HG03565 (cell line): ENCODE measurements around the gene MINDY2.

Experiments used
- ATAC-seq: cut with Tn5 transposase; IDR thresholded peaks from one replicate; pipeline ENCODE4 v1.9.1; 2021; ENCODE audit warnings: mild to moderate bottlenecking, moderate library complexity; ENCODE audit not compliant: unreplicated experiment

Gene MINDY2, protein sequence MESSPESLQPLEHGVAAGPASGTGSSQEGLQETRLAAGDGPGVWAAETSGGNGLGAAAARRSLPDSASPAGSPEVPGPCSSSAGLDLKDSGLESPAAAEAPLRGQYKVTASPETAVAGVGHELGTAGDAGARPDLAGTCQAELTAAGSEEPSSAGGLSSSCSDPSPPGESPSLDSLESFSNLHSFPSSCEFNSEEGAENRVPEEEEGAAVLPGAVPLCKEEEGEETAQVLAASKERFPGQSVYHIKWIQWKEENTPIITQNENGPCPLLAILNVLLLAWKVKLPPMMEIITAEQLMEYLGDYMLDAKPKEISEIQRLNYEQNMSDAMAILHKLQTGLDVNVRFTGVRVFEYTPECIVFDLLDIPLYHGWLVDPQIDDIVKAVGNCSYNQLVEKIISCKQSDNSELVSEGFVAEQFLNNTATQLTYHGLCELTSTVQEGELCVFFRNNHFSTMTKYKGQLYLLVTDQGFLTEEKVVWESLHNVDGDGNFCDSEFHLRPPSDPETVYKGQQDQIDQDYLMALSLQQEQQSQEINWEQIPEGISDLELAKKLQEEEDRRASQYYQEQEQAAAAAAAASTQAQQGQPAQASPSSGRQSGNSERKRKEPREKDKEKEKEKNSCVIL

DNA sequence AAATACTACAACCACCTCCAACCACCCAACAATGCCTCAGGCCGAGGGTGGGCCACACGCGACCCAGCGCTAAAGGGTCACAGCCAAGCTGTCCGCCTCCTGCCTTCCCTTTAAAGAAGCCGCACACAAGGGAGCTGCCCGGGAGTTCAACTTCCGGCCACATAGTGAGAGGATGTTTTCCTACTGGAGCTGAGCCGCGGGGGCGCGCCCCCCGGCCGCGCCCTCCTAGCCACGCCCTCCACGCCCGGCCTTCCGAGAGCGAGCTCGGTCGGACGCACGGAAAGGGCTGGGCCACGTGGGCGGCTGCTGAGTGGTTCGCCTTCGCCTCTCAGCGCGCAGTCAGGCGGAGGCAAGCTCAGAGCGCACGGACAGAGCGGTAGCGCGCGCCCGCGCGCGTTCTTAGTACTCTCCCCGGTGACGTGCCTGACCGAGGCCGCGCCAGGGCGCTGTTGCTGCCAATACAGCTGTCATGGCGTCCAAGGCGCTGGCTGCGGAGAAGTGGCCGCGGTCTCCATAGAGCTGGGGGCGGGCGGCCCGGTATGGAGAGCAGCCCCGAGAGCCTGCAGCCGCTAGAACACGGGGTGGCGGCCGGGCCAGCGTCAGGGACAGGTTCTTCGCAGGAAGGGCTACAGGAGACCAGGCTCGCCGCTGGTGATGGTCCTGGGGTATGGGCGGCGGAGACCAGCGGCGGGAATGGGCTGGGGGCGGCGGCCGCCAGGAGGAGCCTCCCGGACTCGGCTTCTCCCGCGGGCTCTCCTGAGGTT, at the start of gene MINDY2:
TSS of gene MINDY2 (plus strand) at position 446 of the 764 bp plus-strand sequence. CDS start at position 540, 94 bp downstream.
- ATAC-seq, result peak; percentile 88

DNA sequence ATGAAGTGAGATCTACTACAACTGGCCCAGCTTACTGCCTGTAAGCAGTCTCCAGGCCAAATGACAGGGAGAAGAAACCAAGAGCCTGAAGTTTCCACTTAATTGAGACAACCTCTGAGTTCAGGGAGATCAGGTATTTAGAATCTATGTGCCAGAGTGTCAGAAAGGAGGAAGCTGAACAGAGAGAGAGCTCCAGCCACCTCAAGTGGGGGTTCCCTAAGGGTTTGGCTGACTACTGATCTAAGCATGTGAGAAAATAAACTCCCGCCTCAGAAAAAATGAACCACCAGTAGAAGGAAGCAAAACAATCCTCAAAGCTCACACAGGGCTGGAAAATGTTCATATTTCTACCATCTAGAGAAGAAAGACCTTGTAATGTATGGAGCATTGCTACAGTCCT, 46.6 kb upstream of the MINDY2 start:
- ATAC-seq, result peak; percentile 77

DNA sequence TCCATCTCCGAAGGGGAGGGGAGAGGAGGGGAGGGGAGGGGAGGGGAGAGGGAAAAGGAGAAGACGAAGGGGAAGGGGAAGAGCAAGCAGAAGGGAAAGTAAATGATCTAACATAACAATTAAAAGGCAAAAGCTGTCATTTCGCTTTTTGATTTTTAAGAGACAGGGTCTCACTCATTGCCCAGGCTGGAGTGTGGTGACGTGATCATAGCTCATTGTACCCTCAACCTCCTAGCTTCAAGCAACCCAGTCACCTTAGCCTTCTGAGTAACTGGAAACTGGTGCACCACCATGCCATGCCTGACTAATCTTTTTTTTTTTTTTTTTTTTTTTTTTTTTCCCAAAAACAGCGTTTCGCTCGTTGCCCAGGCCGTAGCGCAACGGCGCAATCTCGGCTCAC, 44.2 kb upstream of the MINDY2 start:
- no peak for ATAC-seq

DNA sequence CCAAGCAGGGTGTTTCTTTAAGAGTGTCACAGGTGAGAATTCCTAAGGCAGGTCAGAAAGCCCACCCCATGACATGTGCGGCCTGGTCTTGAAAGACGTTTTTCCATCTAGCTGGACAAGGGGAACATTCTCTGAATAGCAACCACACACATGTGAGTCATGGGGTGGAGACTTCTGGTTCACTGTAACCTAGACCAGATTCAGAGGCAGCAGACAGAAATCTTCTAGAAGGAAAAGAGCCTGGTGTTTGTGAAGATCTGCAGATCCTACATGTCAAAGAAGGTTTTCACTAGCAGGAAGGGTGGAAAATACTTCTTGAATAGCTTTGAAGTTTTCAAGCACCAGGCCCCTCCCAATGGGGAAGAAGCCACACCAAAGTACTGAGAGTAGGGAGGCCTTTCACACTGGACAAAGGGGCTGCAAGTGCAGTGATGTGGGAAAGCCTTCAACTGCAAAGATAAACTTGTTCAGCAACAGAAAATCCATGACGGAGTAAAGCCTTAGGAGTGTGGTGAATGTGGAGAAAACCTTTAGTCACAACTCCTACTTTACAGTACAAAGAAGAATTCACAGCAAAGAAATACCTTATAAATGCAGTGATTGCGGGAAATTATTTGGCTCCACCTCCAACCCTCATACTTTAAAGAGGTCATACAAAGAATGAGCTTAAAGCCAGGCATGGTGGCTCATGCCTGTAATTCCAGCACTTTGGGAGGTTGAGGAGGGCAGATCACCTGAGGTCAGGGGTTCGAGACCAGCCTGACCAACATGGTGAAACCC, 39.2 kb upstream of the MINDY2 start:
- ATAC-seq, result no peak

DNA sequence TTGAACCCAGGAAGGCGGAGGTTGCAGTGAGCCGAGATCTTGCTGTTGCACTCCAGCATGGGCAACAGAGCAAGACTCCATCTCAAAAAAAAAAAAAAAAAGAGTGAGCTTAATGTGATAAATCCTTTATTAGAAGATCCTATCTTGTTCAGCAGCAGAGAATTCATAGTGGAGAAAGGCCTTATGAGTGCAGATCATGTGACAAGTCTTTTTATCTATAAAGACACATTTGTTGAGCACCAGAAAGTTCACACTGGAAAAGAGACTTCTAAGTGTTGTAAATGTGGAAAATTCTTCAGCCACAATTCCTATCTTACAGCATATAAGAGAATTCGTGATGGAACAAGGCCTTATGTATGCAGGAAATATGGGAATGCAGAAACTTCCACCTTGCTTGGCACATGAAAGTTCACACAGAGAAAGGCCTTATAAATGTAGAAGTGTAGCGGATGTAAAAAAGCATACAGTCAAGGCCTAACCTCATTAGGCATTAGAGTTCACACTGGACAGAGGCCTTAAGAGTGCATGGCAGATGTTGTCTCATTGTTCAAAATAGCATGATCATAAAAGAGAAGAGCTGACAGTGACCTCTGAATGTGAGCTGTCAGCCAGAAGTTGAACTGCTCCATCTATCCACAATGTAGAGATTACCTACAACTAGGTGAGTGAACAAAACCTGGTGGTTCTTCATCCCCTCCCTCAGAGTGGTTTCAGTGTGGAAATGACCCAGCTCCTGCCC, 38.3 kb upstream of the MINDY2 start:
- no peak for ATAC-seq

DNA sequence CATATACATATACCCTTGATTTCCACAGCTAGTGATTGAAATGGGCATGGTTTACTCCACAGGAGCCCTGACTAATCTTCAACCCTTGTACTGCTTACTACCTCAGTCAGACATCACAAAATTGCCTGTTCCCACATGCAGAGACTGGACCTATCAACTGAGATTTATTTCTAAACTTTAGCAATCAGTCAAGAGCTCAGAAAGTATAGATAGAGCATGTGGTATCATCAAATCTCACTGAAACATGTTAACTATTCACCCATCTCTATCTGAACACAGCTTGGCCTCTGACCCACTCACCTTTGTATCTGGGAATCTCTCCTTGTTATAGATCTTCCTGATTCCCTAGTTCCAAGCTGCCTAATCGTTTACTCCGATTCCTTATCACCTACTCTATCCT, 36.2 kb upstream of the MINDY2 start:
- ATAC-seq, result no peak

DNA sequence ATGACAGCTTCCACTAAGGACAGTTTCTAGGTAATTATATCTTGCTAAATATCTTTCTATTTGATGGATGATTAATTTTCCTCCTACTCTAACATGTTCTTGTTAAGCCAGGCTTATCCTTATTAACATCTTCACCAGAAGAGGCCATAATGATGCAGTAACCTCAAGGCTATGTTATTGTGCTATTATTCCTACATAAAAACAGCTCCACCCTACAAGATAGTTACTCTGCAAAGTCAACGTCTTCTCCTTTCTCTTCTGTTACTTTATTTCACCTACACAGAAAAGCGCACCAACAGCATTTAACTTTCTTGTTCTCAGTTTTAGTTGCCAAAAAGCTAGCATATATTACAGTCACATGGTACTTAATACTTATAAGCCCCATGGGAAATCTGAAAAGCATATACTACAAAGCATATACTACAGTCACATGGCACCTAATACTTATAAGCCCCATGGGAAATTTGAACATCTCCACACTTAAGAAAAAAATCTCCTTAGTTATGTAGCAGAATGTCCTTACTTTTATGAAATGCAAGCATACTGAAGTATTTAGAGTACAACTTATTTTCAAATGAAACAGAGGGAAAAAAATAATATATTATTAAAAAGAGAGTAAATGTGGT, 35.0 kb upstream of the MINDY2 start:
- no peak for ATAC-seq

DNA sequence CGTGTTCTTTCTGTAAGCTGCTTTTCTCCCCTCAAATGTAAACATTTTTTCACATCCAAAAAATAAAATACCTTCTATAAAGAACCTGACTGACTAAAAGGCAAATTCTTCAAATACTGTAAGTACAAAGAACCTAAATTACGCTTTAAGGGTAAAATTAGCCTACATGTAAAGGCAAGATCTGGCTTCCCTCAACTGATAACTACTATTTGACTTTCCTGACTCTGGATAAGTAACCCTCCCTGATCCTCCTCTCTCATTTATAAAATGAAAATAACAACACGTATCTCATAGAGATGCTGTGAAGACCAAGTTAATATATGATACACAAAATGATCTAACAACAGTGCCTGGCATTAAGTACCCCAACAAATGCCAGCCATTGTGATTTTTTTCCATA, 33.8 kb upstream of the MINDY2 start:
- no peak for ATAC-seq

DNA sequence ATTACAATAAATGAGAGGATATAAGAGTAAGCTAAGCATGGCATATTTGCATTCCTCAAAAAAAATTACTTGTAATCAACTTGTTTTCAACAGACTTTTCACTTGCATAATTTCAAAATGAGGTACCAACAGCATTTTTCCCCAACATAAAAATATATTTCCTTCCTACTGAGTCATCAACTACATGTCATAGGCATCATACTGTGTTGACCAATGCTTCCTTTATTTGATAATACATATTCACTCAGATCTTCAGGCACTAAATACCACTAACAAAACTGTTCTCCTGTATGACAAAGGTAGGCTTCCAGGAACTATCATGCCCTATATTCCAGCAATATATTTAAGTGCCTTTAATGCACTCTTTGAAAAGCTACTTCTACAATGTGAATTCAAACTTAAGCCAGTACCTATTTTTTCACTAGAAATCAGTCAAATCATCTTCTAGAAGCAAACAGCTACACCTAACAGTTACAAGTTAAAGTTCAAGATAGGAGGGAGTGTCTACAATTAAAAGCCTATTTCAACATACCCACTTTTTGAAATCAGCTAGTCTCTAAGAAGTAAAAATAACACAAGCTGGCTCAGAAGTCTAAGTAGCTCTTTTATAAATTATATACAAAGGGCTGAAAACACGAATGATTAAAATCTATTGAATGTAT, 32.9 kb upstream of the MINDY2 start:
- ATAC-seq, result no peak

DNA sequence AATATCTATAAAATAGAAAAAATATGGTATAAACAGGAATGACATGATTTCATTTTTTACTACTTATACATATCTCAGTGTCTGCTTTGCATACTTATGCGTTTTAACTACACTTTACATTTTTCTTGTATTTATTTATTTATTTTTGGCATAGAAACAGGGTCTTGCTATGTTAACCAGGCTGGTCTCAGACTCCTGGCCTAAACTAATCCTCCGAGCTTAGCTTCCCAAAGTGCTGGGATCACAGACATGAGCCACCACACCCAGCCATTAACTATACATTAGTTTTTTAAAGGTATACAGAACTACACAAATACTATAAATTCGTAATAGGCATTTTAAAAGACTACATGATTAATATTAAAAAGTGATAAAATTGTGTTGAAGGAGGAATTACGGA, 30.7 kb upstream of the MINDY2 start:
- ATAC-seq, result no peak

DNA sequence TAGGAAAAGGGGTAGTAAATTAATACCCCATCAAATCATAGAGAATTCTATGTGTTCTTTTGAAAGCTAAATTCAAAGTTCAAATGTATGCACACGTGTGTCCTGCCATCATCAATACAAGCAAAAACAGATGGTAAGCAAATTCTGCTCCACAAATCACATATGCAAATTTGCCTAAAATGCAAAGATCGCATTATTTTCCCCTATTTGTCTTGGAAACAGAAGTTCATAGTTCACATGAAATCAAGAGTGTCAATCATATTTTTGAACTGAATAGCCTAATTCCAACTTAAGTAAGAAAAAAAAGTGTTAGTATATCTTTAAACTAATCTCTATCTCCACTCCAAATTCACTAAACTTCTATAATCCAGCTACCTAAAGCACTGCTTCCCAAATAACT, 30.1 kb upstream of the MINDY2 start:
- ATAC-seq, result no peak

DNA sequence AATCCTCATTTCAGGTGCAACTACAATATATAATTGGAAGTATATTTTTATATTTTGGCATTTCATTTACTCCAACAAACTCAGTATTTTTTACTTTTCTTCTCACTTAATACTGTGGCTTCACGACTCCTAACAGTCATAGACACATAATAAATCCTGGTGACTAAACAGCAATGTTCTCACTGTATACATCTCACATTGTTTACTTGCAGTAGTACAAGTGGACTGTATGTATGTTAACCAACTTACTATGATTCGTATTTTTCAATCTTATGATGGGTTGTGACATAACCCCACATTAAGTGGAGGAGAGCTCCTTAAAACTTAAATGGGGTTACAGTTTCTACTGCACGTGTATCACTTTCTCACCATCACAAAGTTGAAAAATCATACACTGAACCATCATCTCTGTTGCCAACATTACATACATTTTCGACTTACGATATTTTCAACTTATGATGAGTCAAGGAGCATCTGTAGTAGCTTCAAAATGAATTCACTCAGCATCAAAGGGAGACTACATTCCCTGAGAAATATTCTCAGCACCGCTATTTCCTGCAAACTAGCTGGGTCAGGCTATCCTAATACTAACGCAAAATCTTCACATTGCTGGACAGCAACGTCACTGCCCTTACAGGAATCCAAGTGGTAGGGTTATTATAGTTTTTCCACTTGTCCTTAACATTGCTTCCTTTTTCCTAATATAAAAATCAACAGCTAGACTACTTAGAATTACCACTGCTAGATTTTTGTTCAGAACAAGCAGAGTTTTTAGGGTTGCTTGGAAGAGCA, 28.9 kb upstream of the MINDY2 start:
- no peak for ATAC-seq

DNA sequence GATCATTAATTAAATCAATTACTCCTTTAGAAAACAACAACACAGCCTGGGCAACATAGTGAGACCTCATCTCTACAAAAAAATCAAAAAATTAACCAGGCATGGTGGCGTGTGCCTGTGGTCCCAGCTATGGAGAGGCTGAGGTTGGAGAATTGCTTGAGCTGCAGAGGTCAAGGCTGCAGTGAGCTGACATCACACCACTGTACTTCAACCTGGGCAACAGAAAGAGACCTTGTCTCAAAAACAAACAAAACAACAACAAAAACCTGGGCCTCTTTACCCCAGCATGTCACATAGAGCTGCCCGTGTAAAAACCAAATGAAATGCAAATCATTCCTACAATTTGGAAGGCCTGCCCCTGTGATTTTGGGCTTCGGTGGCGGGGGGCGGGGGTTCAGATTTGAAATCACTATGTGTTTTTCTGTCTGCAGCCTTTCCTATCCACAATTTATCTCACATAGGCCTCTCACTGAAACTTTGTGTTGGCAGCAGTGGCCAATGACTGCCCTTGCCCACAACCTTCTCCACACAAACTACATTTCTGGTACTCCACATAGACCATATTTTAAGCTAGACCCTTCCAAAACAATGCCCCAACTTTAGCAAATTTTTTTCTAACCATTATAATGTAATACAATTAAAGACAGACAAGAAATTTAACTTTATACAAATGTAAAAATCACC, 28.1 kb upstream of the MINDY2 start:
- no peak for ATAC-seq

DNA sequence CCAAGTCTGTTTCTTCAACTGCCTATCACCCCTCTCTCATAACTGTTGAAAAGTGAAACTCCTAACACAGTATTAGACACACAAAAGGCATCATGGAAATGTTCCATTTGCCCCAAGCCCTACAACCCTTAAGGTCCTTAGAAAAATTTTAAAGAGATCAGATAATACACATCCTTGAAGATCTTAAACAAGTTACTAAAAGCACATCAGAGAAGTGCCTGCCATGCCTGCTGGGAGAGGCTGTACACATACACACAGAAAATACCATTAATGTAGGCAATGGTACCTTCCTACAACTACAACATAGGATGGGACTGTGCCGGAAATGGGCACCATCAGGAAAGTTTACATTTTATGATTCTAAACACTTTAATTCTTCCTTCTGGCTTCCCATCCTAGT, 24.9 kb upstream of the MINDY2 start:
- ATAC-seq, result no peak

DNA sequence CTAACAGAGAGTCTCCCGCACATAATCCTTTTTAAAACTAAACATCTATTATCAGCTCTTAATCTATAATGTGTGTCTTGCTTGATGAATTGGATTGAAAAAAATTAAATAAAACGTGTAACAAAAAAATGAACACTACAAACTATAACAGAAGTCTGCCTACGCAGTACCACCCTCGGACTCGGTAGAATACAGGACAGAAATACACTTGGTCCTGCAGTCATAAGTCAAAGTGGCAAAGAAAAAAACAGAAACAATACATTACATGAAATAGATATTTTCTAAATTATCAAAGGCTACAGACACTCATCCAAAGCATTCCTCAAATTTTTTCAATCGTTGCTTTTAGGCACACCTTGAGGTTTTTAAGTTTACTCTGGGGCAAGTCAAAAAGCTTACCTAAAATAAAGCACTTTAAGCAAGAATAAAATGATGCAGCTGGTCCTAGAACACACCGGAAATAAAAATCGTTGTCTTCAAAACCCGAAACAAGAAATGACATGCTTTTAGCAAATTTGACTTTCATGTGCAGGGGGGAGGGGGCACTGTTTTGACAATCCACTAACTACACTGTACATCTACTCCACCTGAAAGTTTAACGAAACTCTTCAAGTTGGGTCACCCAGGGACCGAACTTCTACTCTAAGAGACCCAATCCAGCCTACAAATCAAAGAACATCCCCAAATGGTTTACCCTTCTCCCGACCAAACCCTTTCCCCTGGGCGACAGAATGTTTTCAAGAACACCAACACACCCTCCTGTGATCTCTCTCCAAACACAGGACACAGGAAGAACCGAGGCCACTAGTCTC, 22.9 kb upstream of the MINDY2 start:
- no peak for ATAC-seq

DNA sequence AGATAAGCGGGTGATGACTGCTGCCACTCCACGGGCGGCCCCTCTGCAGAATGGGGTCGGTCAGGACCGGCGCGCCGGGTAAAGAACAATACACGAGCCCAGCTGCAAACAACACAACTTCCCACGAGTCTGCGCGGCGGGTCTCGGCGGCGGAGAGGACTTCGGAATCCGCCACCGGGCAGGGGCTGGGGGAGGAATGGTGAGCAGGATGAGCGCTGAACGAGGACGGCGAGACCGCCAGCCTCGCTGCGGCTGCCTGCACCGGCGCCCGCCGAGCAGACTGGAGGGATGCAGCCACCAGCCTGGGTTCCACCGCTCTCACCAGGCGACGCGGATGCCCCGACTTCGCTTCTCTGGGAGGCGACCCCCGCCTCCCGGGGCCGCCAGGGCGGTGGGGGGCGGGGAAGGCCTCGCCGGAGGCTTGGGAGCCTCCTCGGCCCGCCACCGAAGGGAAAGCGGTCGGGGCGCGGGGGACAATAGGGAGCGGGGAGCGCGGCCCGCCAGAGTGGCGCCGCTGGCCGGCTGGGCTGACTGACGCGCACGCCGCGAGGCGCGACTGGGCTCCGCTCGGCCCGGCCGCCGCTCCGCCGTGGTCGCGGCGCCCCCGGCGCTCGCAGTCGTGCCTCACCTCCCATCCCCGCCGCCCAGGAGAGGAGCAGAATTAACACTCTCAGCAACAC, 22.1 kb upstream of the MINDY2 start:
- ATAC-seq, result peak; percentile 21
